Gastroesophageal sphincter (tissue), 4 donors: Measurements from ENCODE around the gene ANKRD61. TPM values are rescaled to one million over a fixed set of nuclear protein-coding genes. Genes with fewer than 3 reads are reported as not detected.
"Not testable (repeated sequence)": the region's sequence is repeated elsewhere in the genome, so short reads cannot be mapped to it uniquely, and the experiment has no call there.

Experiments
- ATAC-seq: fragments of 150-250 bp; one replicate; pipeline ENCODE4 v1.9.1; 2016; ENCODE audit warnings: mild to moderate bottlenecking, moderate library complexity
- H3K27ac ChIP-seq, 4 donors: fragments of 200-600 bp; sonication (generic) in 3 of 4; 1 replicate in 3 of 4; 2 replicates in 1 of 4; pipeline ENCODE4 v1.5.1; 2016 to 2019
- H3K27me3 ChIP-seq: fragments of 200-600 bp; sonication (generic); one replicate; pipeline ENCODE4 v1.5.1; 2019
- H3K36me3 ChIP-seq, 2 donors: fragments of 200-600 bp; sonication (generic); one replicate each; pipeline ENCODE4 v1.5.1; 2019; ENCODE audit warnings: control low read depth in 1 of 2
- H3K4me1 ChIP-seq, 3 donors: fragments of 200-600 bp; sonication (generic); 1 replicate in 2 of 3; 2 replicates in 1 of 3; pipeline ENCODE4 v1.5.1; 2016 to 2019; ENCODE audit warnings: control low read depth in 2 of 3
- H3K4me3 ChIP-seq, 2 donors: fragments of 200-600 bp; sonication (generic); one replicate each; pipeline ENCODE4 v1.5.1; 2019; ENCODE audit warnings: mild to moderate bottlenecking in 1 of 2, moderate library complexity in 1 of 2
- H3K9me3 ChIP-seq, 3 donors: fragments of 200-600 bp; sonication (generic); one replicate each; pipeline ENCODE4 v1.5.1; 2017 to 2019; ENCODE audit warnings: control low read depth in 2 of 3
- EP300 ChIP-seq: sonication (generic); formaldehyde crosslinking; IDR thresholded peaks from one replicate; pipeline ENCODE4 v1.6.1; 2017; ENCODE audit warnings: antibody characterized with exemption, mild to moderate bottlenecking
- POLR2A ChIP-seq, 2 donors: fragments of 450-650 bp; IDR thresholded peaks; one replicate each; pipeline ENCODE4 v1.6.1; 2017; ENCODE audit warnings: antibody characterized with exemption in 2 of 2, mild to moderate bottlenecking in 2 of 2, moderate library complexity in 1 of 2
- POLR2AphosphoS5 ChIP-seq: sonication (generic); formaldehyde crosslinking; IDR thresholded peaks from one replicate; pipeline ENCODE4 v1.6.1; 2017; ENCODE audit warnings: antibody characterized with exemption
- WGBS, 2 donors: methylation state at CpG; one replicate each; pipeline ENCODE4 v1.1.5; 2018; ENCODE audit warnings: low coverage in 1 of 2; 5-methylcytosine and 5-hydroxymethylcytosine counted together
- total RNA-seq, 4 donors: library from RNA; depleted of rRNA; stranded (reverse); fragments of >200 nt; gene quantifications; one replicate each; pipeline ENCODE4 v1.1.0, GENCODE V29; 2016
- TF ChIP-seq, protein P1 (sequence below), 4 experiments: fragments of 200-600 bp in 2 of 4; fragments of 450-650 bp in 2 of 4; sonication (generic) in 1 of 4; IDR thresholded peaks; one replicate each; pipeline ENCODE4 v1.5.1; 2017 to 2019; ENCODE audit warnings: antibody characterized with exemption in 4 of 4, mild to moderate bottlenecking in 2 of 4, moderate library complexity in 2 of 4

Gene ANKRD61
- total RNA-seq, result under 1 TPM in 1 of 4 donors, not detected in 3; 0.27 TPM

DNA sequence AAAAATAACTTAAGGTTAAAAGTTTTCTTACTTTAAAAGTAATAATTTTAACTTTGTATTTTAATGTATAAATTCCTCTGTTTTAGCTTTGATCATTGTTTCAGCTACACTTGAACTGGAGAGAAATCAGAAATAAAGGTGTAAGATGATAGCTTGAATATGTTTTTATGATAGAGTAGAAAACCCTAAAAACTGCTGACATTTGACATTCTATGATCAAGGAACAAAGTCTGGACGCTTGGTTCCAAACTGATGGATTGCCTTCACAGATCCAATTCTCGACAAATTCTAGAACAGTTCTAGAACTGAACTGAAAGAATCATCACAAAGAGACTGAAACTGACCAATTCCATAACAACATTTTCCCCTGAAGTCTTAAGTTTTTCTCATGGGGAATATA, at the start of gene ANKRD61:
ANKRD61 (plus strand) TSS at position 389 of the 400 bp plus-strand sequence; CDS start at position 389, 0 bp downstream.
- 79 to 89% methylated on average over 2 of the region's 2 CpGs for WGBS, 2 donors
- Histone ChIP-seq H3K27ac (no peak within 1 kb of the TSS), H3K4me1 (no peaks in the 10 kb centered on the region), H3K27me3 (no peaks in the 10 kb centered on the region), H3K4me3 (no peak within 1 kb of the TSS), H3K9me3 (no peaks in the 10 kb centered on the region), H3K36me3 (peaks cover 0 to 98% of the 10 kb centered on the region in 2 donors)
- no peak for ATAC-seq
- TF ChIP-seq EP300, result no peak
- TF ChIP-seq, protein P1, sequence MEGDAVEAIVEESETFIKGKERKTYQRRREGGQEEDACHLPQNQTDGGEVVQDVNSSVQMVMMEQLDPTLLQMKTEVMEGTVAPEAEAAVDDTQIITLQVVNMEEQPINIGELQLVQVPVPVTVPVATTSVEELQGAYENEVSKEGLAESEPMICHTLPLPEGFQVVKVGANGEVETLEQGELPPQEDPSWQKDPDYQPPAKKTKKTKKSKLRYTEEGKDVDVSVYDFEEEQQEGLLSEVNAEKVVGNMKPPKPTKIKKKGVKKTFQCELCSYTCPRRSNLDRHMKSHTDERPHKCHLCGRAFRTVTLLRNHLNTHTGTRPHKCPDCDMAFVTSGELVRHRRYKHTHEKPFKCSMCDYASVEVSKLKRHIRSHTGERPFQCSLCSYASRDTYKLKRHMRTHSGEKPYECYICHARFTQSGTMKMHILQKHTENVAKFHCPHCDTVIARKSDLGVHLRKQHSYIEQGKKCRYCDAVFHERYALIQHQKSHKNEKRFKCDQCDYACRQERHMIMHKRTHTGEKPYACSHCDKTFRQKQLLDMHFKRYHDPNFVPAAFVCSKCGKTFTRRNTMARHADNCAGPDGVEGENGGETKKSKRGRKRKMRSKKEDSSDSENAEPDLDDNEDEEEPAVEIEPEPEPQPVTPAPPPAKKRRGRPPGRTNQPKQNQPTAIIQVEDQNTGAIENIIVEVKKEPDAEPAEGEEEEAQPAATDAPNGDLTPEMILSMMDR (IDR thresholded peaks at IDR 0.05), result no peak
- no peak for TF ChIP-seq POLR2A (IDR thresholded peaks at IDR 0.05)
- no peak for TF ChIP-seq POLR2AphosphoS5

DNA sequence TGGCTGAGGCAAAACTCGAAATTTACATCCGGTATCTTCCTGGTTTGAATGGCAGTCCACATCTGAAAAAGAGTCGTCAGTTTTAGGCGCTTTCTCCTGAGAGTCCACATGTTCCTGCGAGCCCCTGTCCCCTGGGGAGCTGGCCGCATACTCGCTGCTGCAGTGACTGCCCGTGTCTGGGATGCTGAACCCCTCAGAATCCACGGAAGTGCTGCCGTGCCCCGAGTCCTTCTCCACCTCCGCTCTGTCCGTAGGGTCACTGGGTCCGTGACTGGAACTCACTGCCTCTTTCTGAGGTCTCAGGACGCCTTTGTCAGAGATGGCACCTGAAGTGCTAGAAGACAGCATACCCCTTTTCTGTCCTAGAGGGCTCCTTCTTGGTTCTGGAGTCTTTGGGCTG, 44.1 kb upstream of the ANKRD61 start:
- H3K4me1 ChIP-seq, ATAC-seq, H3K4me3 ChIP-seq, H3K27ac ChIP-seq, H3K27me3 ChIP-seq, H3K9me3 ChIP-seq: not testable (repeated sequence)
- H3K36me3 ChIP-seq, result peaks cover 0 to 66% of the 10 kb centered on the region in 2 donors
- WGBS, 2 donors, result 93% methylated on average over 3 to 6 of the region's 15 CpGs

DNA sequence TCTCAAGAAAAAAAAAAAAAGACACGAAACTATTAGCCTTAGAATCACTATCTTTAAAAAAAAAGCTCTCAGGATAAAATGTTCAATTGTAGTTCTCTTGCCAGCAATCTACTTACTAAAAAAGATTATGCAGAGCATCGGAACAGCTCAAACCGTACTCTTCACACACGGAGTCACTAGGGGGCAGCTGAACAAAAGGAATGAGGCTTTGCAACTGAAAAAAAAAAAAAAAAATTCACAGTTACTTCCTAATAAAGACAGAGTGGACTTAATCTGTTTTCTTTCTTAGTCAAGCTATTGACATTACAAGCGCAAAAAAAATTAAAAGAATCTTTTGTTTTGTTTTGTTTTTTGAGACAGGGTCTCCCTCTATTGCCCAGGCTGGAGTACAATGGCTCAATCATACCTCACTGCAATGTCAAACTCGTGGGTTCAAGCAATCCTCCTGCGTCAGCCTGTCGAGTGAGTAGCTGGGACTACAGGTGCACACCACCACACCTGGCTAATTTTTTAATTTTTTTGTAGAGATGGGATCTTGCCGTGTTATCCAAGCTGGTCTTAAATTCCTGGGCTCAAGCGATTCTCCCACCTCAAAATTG, 33.9 kb upstream of the ANKRD61 start:
- peak; percentile 66 for ATAC-seq
- no peaks in the 10 kb centered on the region for H3K27me3 ChIP-seq
- TF ChIP-seq POLR2A (IDR thresholded peaks at IDR 0.05) (no peak), POLR2AphosphoS5 (no peak), EP300 (no peak)
- TF ChIP-seq, protein P1 (IDR thresholded peaks at IDR 0.05), result peak; percentile 37 to 66 (median 58)
- H3K4me1 ChIP-seq, result peaks cover 0 to 6% (median 0%) of the 10 kb centered on the region in 3 donors
- no peak overlapping the region for H3K4me3 ChIP-seq
- peaks cover 0 to 89% of the 10 kb centered on the region in 2 donors for H3K36me3 ChIP-seq
- WGBS, 2 donors, result 46 to 47% methylated on average over 6 to 10 of the region's 10 CpGs
- peak overlapping the region in 3 of 4 donors; percentile 19 to 50 (median 31) for H3K27ac ChIP-seq
- no peaks in the 10 kb centered on the region for H3K9me3 ChIP-seq

DNA sequence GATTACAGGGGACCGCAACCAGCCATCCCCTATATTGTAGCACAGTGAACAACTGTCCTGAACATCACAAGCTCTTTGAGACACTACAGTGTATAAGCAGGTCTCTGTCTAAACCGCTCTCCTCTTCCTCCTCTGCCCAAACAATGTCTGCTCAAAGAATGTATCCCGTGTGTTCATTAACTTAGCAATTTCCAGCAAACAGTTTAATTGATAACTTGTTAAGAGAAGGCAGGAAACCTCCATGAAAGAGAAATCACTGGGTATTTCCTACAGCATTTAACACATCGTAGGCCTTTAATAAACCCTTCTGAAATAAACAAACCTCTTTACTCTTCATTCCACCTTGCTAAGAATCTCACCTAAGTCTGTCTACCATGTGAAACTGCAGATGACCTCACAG, 23.8 kb upstream of the ANKRD61 start:
- H3K4me3 ChIP-seq, result no peak overlapping the region
- H3K36me3 ChIP-seq, result peaks cover 0 to 38% of the 10 kb centered on the region in 2 donors
- WGBS, 2 donors, result 76 to 79% methylated on average over 4 of the region's 4 CpGs
- no peak for ATAC-seq
- no peaks in the 10 kb centered on the region for H3K9me3 ChIP-seq
- TF ChIP-seq, protein P1 (IDR thresholded peaks at IDR 0.05), result no peak
- TF ChIP-seq EP300 (no peak), POLR2A (IDR thresholded peaks at IDR 0.05) (no peak), POLR2AphosphoS5 (no peak)
- H3K4me1 ChIP-seq, result peaks cover 0 to 42% (median 12%) of the 10 kb centered on the region in 3 donors
- H3K27ac ChIP-seq, result no peak overlapping the region
- H3K27me3 ChIP-seq, result no peaks in the 10 kb centered on the region

DNA sequence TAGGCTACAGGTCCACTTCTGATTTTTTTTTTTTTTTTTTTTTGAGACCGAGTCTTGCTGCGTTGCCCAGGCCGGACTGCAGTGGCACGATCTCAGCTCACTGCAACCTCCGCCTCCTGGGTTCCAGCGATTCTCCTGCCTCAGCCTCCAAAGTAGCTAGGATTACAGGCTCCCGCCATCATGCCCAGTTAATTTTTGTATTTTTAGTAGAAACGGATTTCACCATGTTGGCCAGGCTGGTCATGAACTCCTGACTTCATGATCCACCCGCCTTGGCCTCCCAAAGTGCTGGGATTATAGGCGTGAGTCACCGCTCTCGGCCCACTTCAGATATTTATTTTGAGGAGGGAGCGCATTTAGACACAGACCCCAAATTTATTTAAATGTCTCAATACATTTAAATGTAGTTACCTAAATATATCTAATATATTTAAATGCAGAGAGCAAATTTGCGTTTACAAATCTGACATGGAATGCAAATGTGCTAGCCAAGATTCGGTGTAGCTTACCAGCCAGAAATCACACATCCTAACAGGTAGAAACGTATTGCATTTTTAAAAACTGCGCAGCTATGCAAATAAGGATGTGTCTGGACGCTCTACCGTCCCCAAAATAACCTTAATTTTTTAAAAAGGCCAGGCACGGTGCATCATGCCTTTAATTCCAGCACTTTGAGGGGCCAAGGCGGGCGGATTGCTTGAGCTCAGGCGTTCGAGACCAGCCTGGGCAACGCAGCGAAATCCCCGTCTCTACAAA, 23.2 kb upstream of the ANKRD61 start:
- Histone ChIP-seq H3K4me1 (peaks cover 0 to 46% (median 12%) of the 10 kb centered on the region in 3 donors), H3K4me3 (peak overlapping the region; percentile 78 to 80), H3K36me3 (peaks cover 0 to 32% of the 10 kb centered on the region in 2 donors), H3K27ac (peak overlapping the region in 2 of 4 donors; percentile 88 to 96)
- not testable (repeated sequence) for ATAC-seq, H3K27me3 ChIP-seq, H3K9me3 ChIP-seq
- 34 to 40% methylated on average over 20 to 24 of the region's 27 CpGs for WGBS, 2 donors
